Measurements from ENCODE around the gene BAD. TPM values are rescaled to one million over a fixed set of nuclear protein-coding genes. Genes with fewer than 3 reads are reported as not detected.
A peak's percentile ranks its signal among the peaks of the same experiment; 100 is the strongest.

BAD gene
- polyA plus RNA-seq, 1 donor (not counting 4 experiments of a cell fraction or from before 2014, with no cell fraction given): 58.3 TPM

DNA sequence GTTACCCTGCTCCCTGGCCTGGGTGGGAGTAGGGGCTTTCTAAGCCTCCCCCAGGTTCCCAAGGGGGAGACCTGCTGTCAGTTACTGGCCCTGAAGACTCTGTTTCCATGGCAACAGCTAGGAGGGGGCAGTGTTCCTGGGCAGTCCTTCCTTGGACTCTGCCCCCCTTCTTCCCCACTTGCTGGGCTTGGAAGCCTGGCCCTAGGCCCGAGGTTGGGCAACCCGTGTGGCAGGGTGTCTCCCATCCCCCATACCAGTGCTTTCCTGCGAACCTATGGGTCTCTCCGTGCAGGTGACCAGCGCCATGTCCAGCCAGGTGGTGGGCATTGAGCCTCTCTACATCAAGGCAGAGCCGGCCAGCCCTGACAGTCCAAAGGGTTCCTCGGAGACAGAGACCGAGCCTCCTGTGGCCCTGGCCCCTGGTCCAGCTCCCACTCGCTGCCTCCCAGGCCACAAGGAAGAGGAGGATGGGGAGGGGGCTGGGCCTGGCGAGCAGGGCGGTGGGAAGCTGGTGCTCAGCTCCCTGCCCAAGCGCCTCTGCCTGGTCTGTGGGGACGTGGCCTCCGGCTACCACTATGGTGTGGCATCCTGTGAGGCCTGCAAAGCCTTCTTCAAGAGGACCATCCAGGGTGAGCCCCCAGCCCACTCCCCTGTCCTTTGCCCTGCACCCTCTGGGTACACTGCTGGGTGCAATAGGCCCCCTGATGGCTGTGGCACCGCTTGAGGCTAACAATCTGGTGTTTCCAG lies 22.6 kb upstream of the BAD start:
- dilution Hi-C loops (cut with MboI; ENCODE audit: extremely low pct_ligation_motif_present, low sequenced_read_pairs): no loop called here
- no peak for FAIRE-seq
- Histone ChIP-seq H4K20me1 (ENCODE audit: control insufficient read depth, extremely low read depth, insufficient read depth, low read length) (peaks cover 3% of the 10 kb centered on the region), H3K4me2 (ENCODE audit: control insufficient read depth, extremely low read depth, insufficient read depth, low read depth, low read length) (peak overlapping the region; percentile 97), H3K27ac (ENCODE audit: control insufficient read depth, insufficient read depth, low read length) (peak overlapping the region; percentile 54), H3K4me3 (ENCODE audit: control insufficient read depth in 2 of 3, extremely low read depth in 1 of 3, insufficient read depth in 2 of 3, low read depth in 1 of 3, low read length in 3 of 3) (peak overlapping the region; percentile 78 to 86 (median 83)), H3K36me3 (ENCODE audit: control insufficient read depth in 2 of 2, extremely low read depth in 1 of 2, insufficient read depth in 2 of 2, low read length in 2 of 2) (no peaks in the 10 kb centered on the region), H3K79me2 (ENCODE audit: control insufficient read depth, insufficient read depth, low read length) (peaks cover 19% of the 10 kb centered on the region), H3K4me1 (ENCODE audit: control insufficient read depth, extremely low read depth, insufficient read depth, low read length) (peaks cover 27% of the 10 kb centered on the region), H2AFZ (ENCODE audit: control insufficient read depth, low read length) (no peak overlapping the region), H3K9me1 (ENCODE audit: control insufficient read depth, extremely low read depth, insufficient read depth, low read length) (no peaks in the 10 kb centered on the region), H3K9ac (ENCODE audit: control insufficient read depth, extremely low read depth, insufficient read depth, low read length) (peak overlapping the region; percentile 80), H3K27me3 (ENCODE audit: control insufficient read depth, extremely low read depth, insufficient read depth, low read length) (no peaks in the 10 kb centered on the region), H3K9me3 (ENCODE audit: control insufficient read depth, low read depth, low read length) (no peaks in the 10 kb centered on the region)
- DNase-seq (ENCODE audit: low read depth, low spot score): no peak
- no peak for TF ChIP-seq EZH2 (IDR thresholded peaks at IDR 0.05; ENCODE audit: low read length)
- TF ChIP-seq, protein P1, sequence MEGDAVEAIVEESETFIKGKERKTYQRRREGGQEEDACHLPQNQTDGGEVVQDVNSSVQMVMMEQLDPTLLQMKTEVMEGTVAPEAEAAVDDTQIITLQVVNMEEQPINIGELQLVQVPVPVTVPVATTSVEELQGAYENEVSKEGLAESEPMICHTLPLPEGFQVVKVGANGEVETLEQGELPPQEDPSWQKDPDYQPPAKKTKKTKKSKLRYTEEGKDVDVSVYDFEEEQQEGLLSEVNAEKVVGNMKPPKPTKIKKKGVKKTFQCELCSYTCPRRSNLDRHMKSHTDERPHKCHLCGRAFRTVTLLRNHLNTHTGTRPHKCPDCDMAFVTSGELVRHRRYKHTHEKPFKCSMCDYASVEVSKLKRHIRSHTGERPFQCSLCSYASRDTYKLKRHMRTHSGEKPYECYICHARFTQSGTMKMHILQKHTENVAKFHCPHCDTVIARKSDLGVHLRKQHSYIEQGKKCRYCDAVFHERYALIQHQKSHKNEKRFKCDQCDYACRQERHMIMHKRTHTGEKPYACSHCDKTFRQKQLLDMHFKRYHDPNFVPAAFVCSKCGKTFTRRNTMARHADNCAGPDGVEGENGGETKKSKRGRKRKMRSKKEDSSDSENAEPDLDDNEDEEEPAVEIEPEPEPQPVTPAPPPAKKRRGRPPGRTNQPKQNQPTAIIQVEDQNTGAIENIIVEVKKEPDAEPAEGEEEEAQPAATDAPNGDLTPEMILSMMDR (optimal IDR thresholded peaks at IDR 0.05 in 1 of 3, IDR thresholded peaks at IDR 0.05 in 1 of 3, conservative IDR thresholded peaks at IDR 0.05 in 1 of 3; ENCODE audit: extremely low read depth in 1 of 3, insufficient read depth in 2 of 3, low read length in 3 of 3): no peak

DNA sequence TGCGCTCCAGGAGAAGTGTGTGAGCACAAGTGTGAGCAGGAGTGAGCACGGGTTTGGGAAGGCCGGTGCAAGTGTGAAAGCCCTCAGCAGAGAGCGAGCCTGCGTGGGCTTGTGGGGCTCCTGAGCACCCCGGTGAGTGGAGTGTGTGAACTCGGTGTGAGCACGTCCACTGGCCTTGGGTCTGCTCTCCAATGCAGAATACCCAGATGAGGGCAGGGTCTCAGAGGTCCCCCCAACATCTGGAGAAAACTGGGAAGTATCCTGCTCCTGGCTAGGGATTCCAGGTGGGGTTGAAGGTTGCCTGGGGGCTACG lies 22.1 kb upstream of the BAD start:
- dilution Hi-C loops (cut with MboI; ENCODE audit: extremely low pct_ligation_motif_present, low sequenced_read_pairs): no loop called here
- Histone ChIP-seq H2AFZ (ENCODE audit: control insufficient read depth, low read length) (peak overlapping the region; percentile 19), H3K9me1 (ENCODE audit: control insufficient read depth, extremely low read depth, insufficient read depth, low read length) (no peaks in the 10 kb centered on the region), H3K36me3 (ENCODE audit: control insufficient read depth in 2 of 2, extremely low read depth in 1 of 2, insufficient read depth in 2 of 2, low read length in 2 of 2) (no peaks in the 10 kb centered on the region), H3K27ac (ENCODE audit: control insufficient read depth, insufficient read depth, low read length) (peak overlapping the region; percentile 54), H3K27me3 (ENCODE audit: control insufficient read depth, extremely low read depth, insufficient read depth, low read length) (no peaks in the 10 kb centered on the region), H3K79me2 (ENCODE audit: control insufficient read depth, insufficient read depth, low read length) (peaks cover 19% of the 10 kb centered on the region), H4K20me1 (ENCODE audit: control insufficient read depth, extremely low read depth, insufficient read depth, low read length) (peaks cover 3% of the 10 kb centered on the region), H3K9ac (ENCODE audit: control insufficient read depth, extremely low read depth, insufficient read depth, low read length) (peak overlapping the region; percentile 80), H3K4me3 (ENCODE audit: control insufficient read depth in 2 of 3, extremely low read depth in 1 of 3, insufficient read depth in 2 of 3, low read depth in 1 of 3, low read length in 3 of 3) (peak overlapping the region; percentile 78 to 86 (median 83)), H3K9me3 (ENCODE audit: control insufficient read depth, low read depth, low read length) (no peaks in the 10 kb centered on the region), H3K4me2 (ENCODE audit: control insufficient read depth, extremely low read depth, insufficient read depth, low read depth, low read length) (peak overlapping the region; percentile 97), H3K4me1 (ENCODE audit: control insufficient read depth, extremely low read depth, insufficient read depth, low read length) (peaks cover 27% of the 10 kb centered on the region)
- no peak for TF ChIP-seq EZH2 (IDR thresholded peaks at IDR 0.05; ENCODE audit: low read length)
- TF ChIP-seq, protein P1 (optimal IDR thresholded peaks at IDR 0.05 in 1 of 3, IDR thresholded peaks at IDR 0.05 in 1 of 3, conservative IDR thresholded peaks at IDR 0.05 in 1 of 3; ENCODE audit: extremely low read depth in 1 of 3, insufficient read depth in 2 of 3, low read length in 3 of 3): no peak
- DNase-seq (ENCODE audit: low read depth, low spot score) (no peak), FAIRE-seq (no peak)

Measured in keratinocyte (primary cell).